GM19468 (cell line): ENCODE measurements around the gene RNU7-1.

Experiments used
- ATAC-seq: cut with Tn5 transposase; IDR thresholded peaks from one replicate; pipeline ENCODE4 v1.9.1; 2021; ENCODE audit warnings: mild to moderate bottlenecking, moderate library complexity, moderate number of reproducible peaks; ENCODE audit not compliant: unreplicated experiment; ENCODE audit errors: extremely low read depth

Gene RNU7-1

DNA sequence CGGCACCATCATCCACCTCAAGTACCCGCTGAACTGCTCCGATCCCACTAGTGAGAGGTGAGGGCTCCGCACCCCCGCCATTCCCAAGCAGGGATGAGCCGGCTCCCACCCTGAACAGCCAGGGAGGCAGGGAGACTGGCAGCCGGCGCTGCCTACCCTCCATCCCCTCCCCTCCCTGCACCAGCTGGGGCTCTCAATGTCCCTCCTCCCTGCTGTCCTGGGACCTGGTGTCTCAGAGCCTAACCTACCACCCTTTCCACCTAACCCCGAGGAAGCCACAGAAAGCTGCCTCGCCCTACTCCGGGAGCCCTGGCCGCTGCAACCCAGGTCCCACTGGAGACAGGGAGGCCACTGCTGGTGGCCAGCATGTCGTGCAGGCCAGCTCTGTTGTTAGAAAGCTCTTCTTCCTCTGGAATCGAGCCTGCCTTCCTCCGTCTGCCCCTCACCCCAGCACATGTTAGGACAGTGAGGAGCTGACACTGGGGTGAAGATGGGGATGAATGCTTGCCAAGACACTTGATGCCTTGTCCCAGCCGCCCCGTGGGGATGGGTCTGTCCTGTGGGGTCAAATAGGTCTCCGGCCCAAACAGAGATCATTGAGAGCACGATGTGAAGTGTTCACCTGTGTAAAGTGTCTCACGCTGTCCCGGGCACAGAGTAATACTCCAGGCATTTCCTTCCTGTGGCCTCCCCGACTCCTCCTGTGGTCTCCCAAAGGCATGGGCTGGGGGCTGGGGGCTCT is 8.7 kb downstream of the RNU7-1 start:
- ATAC-seq = no peak

GRCh38 chr12:6952863-6953441 is 9.3 kb downstream of the RNU7-1 start:
- no peak for ATAC-seq

DNA sequence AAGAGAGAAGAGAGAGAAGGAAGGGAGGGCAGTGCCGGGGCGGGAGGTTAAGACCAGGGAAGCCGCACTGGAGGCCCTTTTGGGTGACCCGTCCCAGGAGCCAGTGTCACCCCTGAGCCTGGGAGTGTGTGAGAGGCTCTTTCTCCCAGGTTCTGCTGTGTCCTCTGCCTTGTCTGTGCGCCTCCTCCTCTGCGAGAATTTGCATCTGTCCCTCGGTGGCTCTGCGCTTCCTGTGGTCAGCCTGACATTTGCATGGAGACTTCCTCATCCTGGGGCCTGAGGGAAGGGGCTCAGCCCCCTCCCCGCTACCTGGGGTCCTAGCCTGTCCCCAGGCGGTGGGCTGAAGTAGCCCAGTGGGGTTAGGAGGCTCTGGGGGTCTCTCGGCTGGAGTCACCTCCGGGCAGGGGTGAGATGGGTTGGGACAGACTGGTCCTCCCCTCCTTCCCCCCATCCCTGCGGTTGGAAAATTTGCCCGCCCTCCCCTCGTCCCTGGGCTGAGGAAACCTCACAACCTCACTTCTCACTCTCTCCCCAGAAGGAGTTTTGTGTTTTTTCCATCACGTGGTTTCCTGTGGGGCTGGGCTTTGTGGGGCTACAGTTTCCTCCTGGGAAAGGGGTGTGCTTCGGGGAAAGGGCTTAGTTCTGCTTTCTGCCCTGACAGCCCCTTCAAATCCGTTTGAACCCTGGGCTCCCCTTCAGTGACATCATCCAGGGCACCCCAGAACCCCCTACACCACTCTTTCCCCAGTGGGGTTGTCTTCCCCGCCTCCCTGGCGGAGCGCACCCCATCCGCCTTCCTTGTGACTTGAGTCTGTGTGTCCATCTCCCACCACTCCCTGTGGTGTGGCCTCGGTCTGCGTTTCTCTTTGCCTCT is 10.1 kb downstream of the RNU7-1 start:
- ATAC-seq = peak; percentile 37

DNA sequence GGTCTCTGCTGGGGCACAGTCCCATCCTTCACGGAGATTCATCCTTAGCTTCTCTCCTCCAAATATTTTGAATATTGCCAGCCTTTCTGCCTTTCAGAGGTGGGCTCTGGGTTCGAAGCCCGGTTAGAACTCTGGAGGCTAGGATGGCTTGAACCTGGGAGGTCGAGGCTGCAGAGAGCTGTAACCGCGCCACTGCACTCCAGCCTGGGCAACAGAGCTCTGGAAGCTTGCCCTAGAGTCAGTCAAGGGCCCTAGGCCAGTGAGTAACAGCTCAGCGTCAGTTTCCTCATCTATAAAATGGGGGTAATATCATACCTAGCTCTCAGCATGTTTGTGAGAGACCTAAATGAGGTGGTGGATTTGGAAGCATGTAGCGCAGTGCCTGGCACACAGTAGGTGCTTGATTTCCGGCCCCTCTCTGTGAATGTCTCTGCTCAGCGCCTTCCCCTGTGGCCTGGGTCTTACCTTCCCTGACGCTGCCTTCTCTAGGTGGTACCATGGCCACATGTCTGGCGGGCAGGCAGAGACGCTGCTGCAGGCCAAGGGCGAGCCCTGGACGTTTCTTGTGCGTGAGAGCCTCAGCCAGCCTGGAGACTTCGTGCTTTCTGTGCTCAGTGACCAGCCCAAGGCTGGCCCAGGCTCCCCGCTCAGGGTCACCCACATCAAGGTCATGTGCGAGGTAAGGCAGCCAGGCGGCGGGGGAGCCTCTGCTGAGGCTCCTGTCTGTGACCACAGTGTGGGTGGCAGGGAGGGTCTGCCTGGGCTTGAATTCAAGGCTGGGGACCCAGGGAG is 10.9 kb downstream of the RNU7-1 start:
- no peak for ATAC-seq

DNA sequence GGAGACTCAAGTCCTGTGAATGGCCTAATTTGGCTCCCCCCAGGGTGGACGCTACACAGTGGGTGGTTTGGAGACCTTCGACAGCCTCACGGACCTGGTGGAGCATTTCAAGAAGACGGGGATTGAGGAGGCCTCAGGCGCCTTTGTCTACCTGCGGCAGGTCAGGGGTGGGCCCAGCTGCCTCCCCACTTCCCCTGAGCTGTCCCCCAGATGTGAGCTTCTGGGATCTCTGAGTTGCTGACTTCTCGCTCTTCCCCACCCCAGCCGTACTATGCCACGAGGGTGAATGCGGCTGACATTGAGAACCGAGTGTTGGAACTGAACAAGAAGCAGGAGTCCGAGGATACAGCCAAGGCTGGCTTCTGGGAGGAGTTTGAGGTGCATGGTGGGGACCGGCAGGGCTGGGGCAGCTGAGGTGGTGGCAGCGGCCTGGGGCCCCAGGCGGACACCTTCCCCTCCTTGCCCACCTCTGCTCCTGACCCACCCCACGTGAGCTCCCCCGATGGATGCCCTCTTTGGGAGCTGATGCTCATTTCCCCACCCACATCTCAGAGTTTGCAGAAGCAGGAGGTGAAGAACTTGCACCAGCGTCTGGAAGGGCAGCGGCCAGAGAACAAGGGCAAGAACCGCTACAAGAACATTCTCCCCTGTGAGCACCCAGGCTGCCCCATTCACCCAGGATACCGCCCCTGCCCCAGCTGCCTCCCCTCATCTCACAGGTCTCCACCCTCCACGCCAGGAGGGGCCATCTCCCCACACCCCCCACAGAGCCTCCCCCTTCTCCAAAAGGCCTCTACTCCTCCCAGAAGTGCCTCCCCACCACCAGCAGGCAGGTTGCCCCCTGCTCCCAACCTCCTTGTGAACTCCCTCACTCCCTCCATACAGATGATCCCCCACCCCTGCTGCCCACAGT is 11.7 kb downstream of the RNU7-1 start:
- ATAC-seq = no peak

GRCh38 chr12:6956021-6956727 is 12.6 kb downstream of the RNU7-1 start:
- ATAC-seq = no peak

- ATAC-seq = no peak
These were observed 13.6 kb downstream of the RNU7-1 start for GRCh38 chr12:6957151-6957701.

GRCh38 chr12:6957741-6958608 is 14.4 kb downstream of the RNU7-1 start:
- ATAC-seq = no peak

DNA sequence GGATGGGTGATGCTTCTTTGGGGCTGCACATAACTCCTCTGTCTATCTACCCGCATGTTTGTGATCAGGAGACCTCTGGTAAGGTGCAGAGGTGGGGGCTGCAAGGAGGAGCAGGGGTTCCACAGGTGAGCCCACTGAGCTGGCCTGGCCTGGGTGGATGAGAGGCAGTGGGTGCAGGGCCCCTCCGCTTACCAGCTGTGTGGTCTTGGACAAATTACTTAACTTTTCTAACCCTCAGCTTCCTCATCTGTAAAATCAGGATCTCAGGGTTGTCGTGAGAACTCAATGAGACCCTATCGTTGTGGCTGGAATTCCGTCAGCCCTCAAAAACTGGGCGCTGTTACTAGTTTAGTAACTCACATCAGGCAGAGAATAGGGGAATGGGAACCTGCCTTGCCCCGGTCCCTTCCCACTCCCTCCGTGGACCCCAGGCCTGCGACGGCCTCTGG is 15.0 kb downstream of the RNU7-1 start:
- no peak for ATAC-seq

- no peak for ATAC-seq
These were observed 15.6 kb downstream of the RNU7-1 start for GRCh38 chr12:6959058-6959804.

GRCh38 chr12:6959805-6960592 is 16.4 kb downstream of the RNU7-1 start:
- ATAC-seq = no peak

DNA sequence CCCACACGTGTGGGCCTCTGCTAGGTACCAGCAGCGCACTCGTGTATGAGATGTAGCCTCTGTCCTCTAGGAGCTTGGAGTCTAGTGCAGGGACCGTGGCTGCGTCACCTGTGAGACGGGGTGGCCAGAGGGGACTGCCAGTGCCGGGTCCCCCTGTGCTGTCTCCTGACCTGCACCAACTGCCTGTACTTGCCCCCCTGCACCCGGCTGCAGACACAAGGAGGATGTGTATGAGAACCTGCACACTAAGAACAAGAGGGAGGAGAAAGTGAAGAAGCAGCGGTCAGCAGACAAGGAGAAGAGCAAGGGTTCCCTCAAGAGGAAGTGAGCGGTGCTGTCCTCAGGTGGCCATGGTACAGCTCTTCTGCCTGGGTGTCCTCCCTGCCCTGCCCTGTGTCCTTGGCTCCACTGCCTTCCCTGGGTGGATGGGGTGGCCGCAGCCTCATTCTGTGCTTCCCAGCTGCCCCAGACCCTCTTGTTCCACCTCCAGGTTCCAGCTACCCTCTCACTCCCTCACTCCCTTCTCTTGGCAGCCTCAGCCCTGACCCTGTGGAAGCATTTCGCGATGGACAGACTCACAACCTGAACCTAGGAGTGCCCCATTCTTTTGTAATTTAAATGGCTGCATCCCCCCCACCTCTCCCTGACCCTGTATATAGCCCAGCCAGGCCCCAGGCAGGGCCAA is 17.1 kb downstream of the RNU7-1 start:
- ATAC-seq = no peak

GRCh38 chr12:6961278-6961694 is 17.7 kb downstream of the RNU7-1 start:
- ATAC-seq = no peak

DNA sequence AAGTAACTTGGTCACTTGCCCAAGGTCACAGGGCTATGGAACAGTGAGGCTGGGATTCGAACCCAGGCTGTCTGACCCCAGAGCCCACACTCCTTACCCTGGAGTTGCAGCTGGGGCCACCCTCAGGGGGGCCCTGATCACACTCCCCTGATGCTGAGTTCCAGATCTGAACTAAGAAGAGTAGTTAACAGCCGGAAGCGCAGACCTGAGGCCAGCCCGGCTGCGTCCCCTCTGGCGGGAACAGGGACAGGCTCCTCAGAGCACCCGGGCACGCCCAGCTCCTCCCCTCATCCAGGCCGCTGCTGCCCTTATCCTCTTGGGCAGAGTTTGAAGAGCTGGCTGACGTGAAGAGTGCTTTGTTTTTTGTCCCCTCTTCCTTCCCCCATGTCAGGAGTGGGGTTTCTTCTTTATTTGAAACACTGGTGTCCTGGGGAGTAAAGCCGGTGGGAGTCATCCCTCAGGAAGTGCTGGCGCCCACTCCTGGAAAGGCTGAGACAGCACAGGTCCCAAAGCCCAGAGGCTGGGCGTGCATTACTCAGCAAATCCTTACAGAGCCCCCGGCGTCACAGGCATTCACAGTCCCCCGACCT is 18.2 kb downstream of the RNU7-1 start:
- ATAC-seq = no peak
